ENCODE results near the gene FFAR4. TPM values are rescaled to one million over a fixed set of nuclear protein-coding genes. Genes with fewer than 3 reads are reported as not detected.

The FFAR4 gene
- total and polyA plus RNA-seq, 4 donors = 0.14 to 0.28 (median 0.19) TPM

- peaks cover 1 to 60% (median 31%) of the 10 kb centered on the region in 4 donors for H3K36me3 ChIP-seq (ENCODE audit: control insufficient read depth in 4 of 4, insufficient read depth in 3 of 4, low read depth in 1 of 4, low read length in 3 of 4)
- TF ChIP-seq FOXA1 (IDR thresholded peaks at IDR 0.05) (no peak), YY1 (IDR thresholded peaks at IDR 0.05) (no peak), MAX (IDR thresholded peaks at IDR 0.05) (no peak), HNF4G (IDR thresholded peaks at IDR 0.05) (no peak), JUND (IDR thresholded peaks at IDR 0.05) (no peak), NR2F2 (IDR thresholded peaks at IDR 0.05) (no peak), EGR1 (IDR thresholded peaks at IDR 0.05; ENCODE audit: low read depth in 2 of 2) (no peak), RAD21 (IDR thresholded peaks at IDR 0.05) (no peak), TAF1 (conservative IDR thresholded peaks at IDR 0.05) (no peak)
- no peak overlapping the region for H3K27ac ChIP-seq (ENCODE audit: low read depth in 1 of 2, low read length in 2 of 2)
- no peak overlapping the region for H3K9ac ChIP-seq (ENCODE audit: low read depth in 1 of 2, low read length in 2 of 2)
- H3K4me3 ChIP-seq (ENCODE audit: low read depth in 1 of 3, low read length in 3 of 3) = no peak overlapping the region
- WGBS = 69% methylated on average over 18 of the region's 18 CpGs
- H3K27me3 ChIP-seq (ENCODE audit: control insufficient read depth in 4 of 4, insufficient read depth in 4 of 4, low read length in 3 of 4) = no peaks in the 10 kb centered on the region
- no peak for DNase-seq (ENCODE audit: low spot score)
- peaks cover 2 to 36% (median 20%) of the 10 kb centered on the region in 4 donors for H3K4me1 ChIP-seq (ENCODE audit: control insufficient read depth in 4 of 4, insufficient read depth in 4 of 4, low read length in 3 of 4)
- H3K9me3 ChIP-seq (ENCODE audit: control insufficient read depth in 4 of 4, low read length in 3 of 4) = no peaks in the 10 kb centered on the region
Observed at GRCh38 chr10:93593749-93594148, 27.3 kb downstream of the FFAR4 start.

GRCh38 chr10:93594518-93594917 lies 28.1 kb downstream of the FFAR4 start:
- Histone ChIP-seq H3K4me1 (ENCODE audit: control insufficient read depth in 4 of 4, insufficient read depth in 4 of 4, low read length in 3 of 4) (peaks cover 2 to 36% (median 20%) of the 10 kb centered on the region in 4 donors), H3K9me3 (ENCODE audit: control insufficient read depth in 4 of 4, low read length in 3 of 4) (no peaks in the 10 kb centered on the region), H3K27me3 (ENCODE audit: control insufficient read depth in 4 of 4, insufficient read depth in 4 of 4, low read length in 3 of 4) (no peaks in the 10 kb centered on the region), H3K4me3 (ENCODE audit: low read depth in 1 of 3, low read length in 3 of 3) (no peak overlapping the region), H3K9ac (ENCODE audit: low read depth in 1 of 2, low read length in 2 of 2) (no peak overlapping the region), H3K36me3 (ENCODE audit: control insufficient read depth in 4 of 4, insufficient read depth in 3 of 4, low read depth in 1 of 4, low read length in 3 of 4) (peaks cover 1 to 61% (median 31%) of the 10 kb centered on the region in 4 donors), H3K27ac (ENCODE audit: low read depth in 1 of 2, low read length in 2 of 2) (no peak overlapping the region)
- 64% methylated on average over 7 of the region's 7 CpGs for WGBS
- DNase-seq (ENCODE audit: low spot score) = no peak
- TF ChIP-seq TAF1 (conservative IDR thresholded peaks at IDR 0.05) (no peak), CTCF (IDR thresholded peaks at IDR 0.05; ENCODE audit: low read depth, low read length, missing input control) (no peak), HNF4A (conservative IDR thresholded peaks at IDR 0.05) (no peak), FOXA2 (IDR thresholded peaks at IDR 0.05) (no peak), RXRA (IDR thresholded peaks at IDR 0.05) (no peak), REST (IDR thresholded peaks at IDR 0.05) (no peak), GABPA (IDR thresholded peaks at IDR 0.05 in 1 of 2, conservative IDR thresholded peaks at IDR 0.05 in 1 of 2) (no peak), EGR1 (IDR thresholded peaks at IDR 0.05; ENCODE audit: low read depth in 2 of 2) (no peak)

All from liver (tissue), 9 donors.